Body of pancreas (tissue), 4 donors: ENCODE results near the gene FBRSL1.

ENCODE experiments used
- POLR2A ChIP-seq, 3 donors: fragments of 450-650 bp; IDR thresholded peaks; one replicate each; pipeline ENCODE4 v1.6.1; 2016; ENCODE audit warnings: antibody characterized with exemption in 3 of 3, mild to moderate bottlenecking in 2 of 3
- TF ChIP-seq, protein P1 (sequence below), 7 experiments: fragments of 450-650 bp in 4 of 7; fragments of 200-600 bp in 3 of 7; sonication (generic) in 3 of 7; IDR thresholded peaks; one replicate each; pipeline ENCODE4 v1.5.1; 2016 to 2019; ENCODE audit warnings: antibody characterized with exemption in 7 of 7

DNA sequence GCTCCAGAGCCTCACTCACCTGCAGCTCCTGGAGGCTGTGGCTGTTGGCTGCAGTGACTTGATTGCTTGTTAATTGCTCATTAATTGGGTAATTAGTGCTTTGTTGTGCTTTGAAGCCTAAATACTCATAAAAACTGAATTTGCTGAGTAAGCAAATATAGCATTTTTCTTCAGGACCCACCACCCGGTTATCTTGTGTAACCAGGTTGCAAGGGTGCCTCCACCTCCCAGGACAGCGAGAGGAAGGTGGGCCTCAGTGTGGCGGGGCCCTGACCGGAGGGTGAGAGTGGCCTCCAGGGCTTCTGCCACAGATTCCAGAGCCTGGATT, 48.7 kb downstream of the FBRSL1 start:
- TF ChIP-seq, protein P1, sequence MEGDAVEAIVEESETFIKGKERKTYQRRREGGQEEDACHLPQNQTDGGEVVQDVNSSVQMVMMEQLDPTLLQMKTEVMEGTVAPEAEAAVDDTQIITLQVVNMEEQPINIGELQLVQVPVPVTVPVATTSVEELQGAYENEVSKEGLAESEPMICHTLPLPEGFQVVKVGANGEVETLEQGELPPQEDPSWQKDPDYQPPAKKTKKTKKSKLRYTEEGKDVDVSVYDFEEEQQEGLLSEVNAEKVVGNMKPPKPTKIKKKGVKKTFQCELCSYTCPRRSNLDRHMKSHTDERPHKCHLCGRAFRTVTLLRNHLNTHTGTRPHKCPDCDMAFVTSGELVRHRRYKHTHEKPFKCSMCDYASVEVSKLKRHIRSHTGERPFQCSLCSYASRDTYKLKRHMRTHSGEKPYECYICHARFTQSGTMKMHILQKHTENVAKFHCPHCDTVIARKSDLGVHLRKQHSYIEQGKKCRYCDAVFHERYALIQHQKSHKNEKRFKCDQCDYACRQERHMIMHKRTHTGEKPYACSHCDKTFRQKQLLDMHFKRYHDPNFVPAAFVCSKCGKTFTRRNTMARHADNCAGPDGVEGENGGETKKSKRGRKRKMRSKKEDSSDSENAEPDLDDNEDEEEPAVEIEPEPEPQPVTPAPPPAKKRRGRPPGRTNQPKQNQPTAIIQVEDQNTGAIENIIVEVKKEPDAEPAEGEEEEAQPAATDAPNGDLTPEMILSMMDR (IDR thresholded peaks at IDR 0.05): no peak
- TF ChIP-seq POLR2A (IDR thresholded peaks at IDR 0.05): no peak
